K562 (cell line): ENCODE results near the gene ATP5PB. TPM values are rescaled to one million over a fixed set of nuclear protein-coding genes. Genes with fewer than 3 reads are reported as not detected.

Experiments used
- ATAC-seq: fragments of 200-7000 bp; cut with Tn5 transposase; 3 replicates; pipeline ENCODE4 v1.9.1; 2020; ENCODE audit warnings: moderate library complexity
- BruUV-seq: library from RNA; stranded (reverse); fragments of 400-500 nt; replicated peaks from 2 replicates; lab custom pipeline; 2021; lab: Mats Ljungman, UMichigan
- CTCF ChIA-PET: fragments of 300-600 bp; formaldehyde crosslinking; extraction: SDS; loops from one replicate; lab custom pipeline; 2021; ENCODE audit warnings: low intra/inter-chr PET ratio; lab: Yijun Ruan, JAX
- POLR2A ChIA-PET: fragments of 300-600, 350-650 bp; sonication (Branson Sonifier 250); formaldehyde crosslinking; extraction: SDS; loops from one replicate; lab custom pipeline; 2021; ENCODE audit warnings: antibody characterized with exemption, inconsistent platforms; lab: Yijun Ruan, JAX
- DNase-seq, 4 experiments: peaks; one replicate each; pipeline versions ENCODE4 v3.0.0 to v3.0.0-alpha.2; 2011 to 2018; ENCODE audit warnings: low spot score in 3 of 4, mixed read lengths in 3 of 4; ENCODE audit errors: extremely low read depth in 1 of 4
- FAIRE-seq: peaks from 2 replicates; lab custom pipeline; 2011; peaks lifted over from hg19 to GRCh38; lab: Jason Lieb, UNC
- H2AFZ ChIP-seq: 2 replicates; pipeline ENCODE4 v1.6.0; 2011; ENCODE audit warnings: low read depth, low read length, control low read depth, inconsistent platforms
- H3K27ac ChIP-seq: fragments of 200-600 bp; 3 replicates; pipeline ENCODE4 v1.8.0; 2011; ENCODE audit warnings: low read depth, mild to moderate bottlenecking, control low read depth, inconsistent platforms, low read length, moderate library complexity, mixed read lengths; ENCODE audit errors: extremely low read depth
- H3K27me3 ChIP-seq, 2 experiments: fragments of 300-600 bp in 1 of 2; 2 replicates in 1 of 2; 3 replicates in 1 of 2; pipeline versions ENCODE4 v1.6.0 to v1.8.0; 2011; ENCODE audit warnings: inconsistent platforms in 2 of 2, low read length in 2 of 2, mild to moderate bottlenecking in 1 of 2, mixed read lengths in 1 of 2, moderate library complexity in 1 of 2; ENCODE audit not compliant: control insufficient read depth in 2 of 2, insufficient read depth in 2 of 2
- H3K36me3 ChIP-seq: fragments of 300-600 bp; 3 replicates; pipeline ENCODE4 v1.8.0; 2011; ENCODE audit warnings: mild to moderate bottlenecking, low read length, inconsistent platforms; ENCODE audit not compliant: control insufficient read depth, insufficient read depth
- H3K4me1 ChIP-seq, 2 experiments: fragments of 200-600 bp in 1 of 2; replicated peaks in 1 of 2; 2 replicates in 1 of 2; 3 replicates in 1 of 2; pipeline versions ENCODE4 v1.5.1 to v1.8.0; 2011; ENCODE audit warnings: inconsistent platforms in 2 of 2, low read length in 2 of 2, mild to moderate bottlenecking in 1 of 2, mixed read lengths in 1 of 2, moderate library complexity in 1 of 2; ENCODE audit not compliant: control insufficient read depth in 2 of 2, insufficient read depth in 2 of 2
- H3K4me2 ChIP-seq: 2 replicates; pipeline ENCODE4 v1.6.1; 2011; ENCODE audit warnings: low read length, control low read depth, inconsistent platforms, mixed read lengths; ENCODE audit not compliant: insufficient read depth
- H3K4me3 ChIP-seq: fragments of 200-600 bp; sonication (generic), shearing (Covaris generic); 2 replicates; pipeline ENCODE4 v1.5.1; 2016; ENCODE audit warnings: control low read depth, inconsistent platforms
- H3K79me2 ChIP-seq: fragments of 200-600 bp; 3 replicates; pipeline ENCODE4 v1.8.0; 2011; ENCODE audit warnings: low read length, inconsistent platforms; ENCODE audit not compliant: control insufficient read depth, insufficient read depth
- H3K9ac ChIP-seq, 2 experiments: 2 replicates each; pipeline versions ENCODE4 v1.6.0 to v1.6.1; 2011; ENCODE audit warnings: low read depth in 2 of 2, low read length in 2 of 2, control low read depth in 1 of 2, inconsistent platforms in 1 of 2, mild to moderate bottlenecking in 1 of 2, mixed read lengths in 1 of 2; ENCODE audit not compliant: insufficient read depth in 1 of 2
- H3K9me1 ChIP-seq: one replicate; pipeline ENCODE4 v1.6.0; 2011; ENCODE audit warnings: inconsistent platforms, mild to moderate bottlenecking, low read length, moderate library complexity; ENCODE audit not compliant: control insufficient read depth, insufficient read depth
- H3K9me3 ChIP-seq: replicated peaks from 2 replicates; pipeline ENCODE4 v1.5.1; 2011; ENCODE audit warnings: low read depth, low read length, inconsistent platforms; ENCODE audit not compliant: control insufficient read depth, insufficient read depth
- H4K20me1 ChIP-seq: replicated peaks from 2 replicates; pipeline ENCODE4 v1.6.1; 2011; ENCODE audit warnings: low read length, inconsistent platforms, mixed read lengths; ENCODE audit not compliant: control insufficient read depth, insufficient read depth
- BCOR ChIP-seq: fragments of 450-650 bp; IDR thresholded peaks from 2 replicates; pipeline ENCODE4 v1.6.1; 2016
- C11orf30 ChIP-seq: fragments of 450-650 bp; IDR thresholded peaks from 2 replicates; pipeline ENCODE4 v1.6.1; 2016; ENCODE audit warnings: low read depth, mild to moderate bottlenecking
- DACH1 ChIP-seq: fragments of 450-650 bp; IDR thresholded peaks from 2 replicates; pipeline ENCODE4 v1.6.1; 2018; ENCODE audit not compliant: partially characterized antibody
- MAFG ChIP-seq: fragments of 450-650 bp; conservative IDR thresholded peaks from 2 replicates; pipeline ENCODE4 v1.6.1; 2016; ENCODE audit warnings: missing genetic modification characterization, missing compliant biosample characterization
- SREBF2 ChIP-seq: sonication (generic); formaldehyde crosslinking; IDR thresholded peaks from 2 replicates; pipeline ENCODE4 v1.4.0; 2020; ENCODE audit warnings: mild to moderate bottlenecking, missing genetic modification reagents
- WHSC1 ChIP-seq: IDR thresholded peaks from one replicate; pipeline ENCODE4 v1.6.1; 2012; ENCODE audit warnings: low read length, control low read depth, inconsistent platforms
- YY1 ChIP-seq, 3 experiments: IDR thresholded peaks; 2 replicates each; pipeline ENCODE4 v1.6.1; 2011; ENCODE audit warnings: low read length in 2 of 3, mild to moderate bottlenecking in 2 of 3, moderate library complexity in 2 of 3, borderline replicate concordance in 1 of 3, control low read depth in 1 of 3, low read depth in 1 of 3; ENCODE audit not compliant: insufficient read depth in 3 of 3, insufficient replicate concordance in 2 of 3, control insufficient read depth in 1 of 3, insufficient read length in 1 of 3; ENCODE audit errors: extremely low read depth in 1 of 3
- ZFP1 ChIP-seq: fragments of 450-650 bp; formaldehyde crosslinking; IDR thresholded peaks from 2 replicates; pipeline ENCODE4 v1.4.0; 2020; ENCODE audit warnings: mild to moderate bottlenecking, mixed read lengths
- ZNF134 ChIP-seq: fragments of 250-450 bp; sonication (Bioruptor Pico); conservative IDR thresholded peaks from 2 replicates; pipeline ENCODE4 v1.4.0; 2020
- ZNF175 ChIP-seq: fragments of 200-800 bp; sonication (Bioruptor generic); IDR thresholded peaks from 2 replicates; pipeline ENCODE4 v1.6.1; 2016; ENCODE audit warnings: low read depth, mild to moderate bottlenecking, missing genetic modification characterization, missing compliant biosample characterization
- ZNF316 ChIP-seq: fragments of 450-650 bp; IDR thresholded peaks from 2 replicates; pipeline ENCODE4 v1.6.1; 2016
- ZNF347 ChIP-seq: fragments of 450-650 bp; formaldehyde crosslinking; IDR thresholded peaks from 2 replicates; pipeline ENCODE4 v1.4.0; 2020; ENCODE audit warnings: low read depth, mild to moderate bottlenecking, moderate library complexity
- ZNF589 ChIP-seq: fragments of 200-800 bp; sonication (Bioruptor generic); IDR thresholded peaks from 2 replicates; pipeline ENCODE4 v1.6.1; 2016; ENCODE audit warnings: low read depth, missing genetic modification characterization, missing compliant biosample characterization
- WGBS: fragments of 100-300 bp; shearing (Covaris generic); methylation state at CpG from one replicate; pipeline ENCODE4 v1.1.6; 2016; ENCODE audit warnings: low coverage, mixed read lengths; ENCODE audit not compliant: insufficient coverage; ENCODE audit errors: missing lambda C conversion rate; 5-methylcytosine and 5-hydroxymethylcytosine counted together
- in situ Hi-C: fragments of 300-500 bp; cut with MboI; formaldehyde crosslinking; loops from 4 replicates; pipeline ENCODE4 v1.15.0; 2018; ENCODE audit warnings: inconsistent platforms, mixed read lengths
- intact Hi-C: fragments of 100-400 bp; cut with micrococcal nuclease; formaldehyde crosslinking; loops from 2 replicates; pipeline ENCODE4 v1.14.2; 2022
- polyA plus RNA-seq, 8 experiments: library from polyadenylated mRNA; depleted of rRNA in 4 of 8; stranded (reverse) in 5 of 8; unstranded in 3 of 8; fragments of >200 nt; fragmentation: Nextera tagmentation in 2 of 8; fragmentation: Illumina TruSeq in 1 of 8; extraction: Ambion mirVana in 2 of 8; extraction: Trizol in 1 of 8; gene quantifications; 2 replicates each; pipeline versions ENCODE4 v1.2.1 to v1.2.3, GENCODE V29; 2011 to 2014; ENCODE audit warnings: inconsistent platforms in 1 of 8, missing spikeins in 1 of 8
- total RNA-seq, 7 experiments: library from RNA; depleted of rRNA in 6 of 7; stranded (reverse); fragments of >200 nt in 6 of 7; fragmentation: Illumina TruSeq in 2 of 7; extraction: Trizol in 2 of 7; gene quantifications; 2 replicates each; pipeline versions ENCODE4 v1.2.1 to v1.2.3, GENCODE V29; 2011 to 2021; ENCODE audit warnings: low replicate concordance in 1 of 7

Gene ATP5PB
- total and polyA plus RNA-seq, 9 of the 15 experiments (the other 6 are each of a cell fraction or from before 2014, with no cell fraction given) = 651 to 2,735 (median 1,061) TPM

- Histone ChIP-seq H3K27ac (no peak overlapping the region), H3K9me1 (no peaks in the 10 kb centered on the region), H3K9ac (no peak overlapping the region), H2AFZ (peak overlapping the region; percentile 71; the same call in 1 of the 2 replicates), H4K20me1 (no peaks in the 10 kb centered on the region), H3K4me3 (no peak overlapping the region), H3K36me3 (no peaks in the 10 kb centered on the region), H3K9me3 (no peaks in the 10 kb centered on the region), H3K79me2 (no peaks in the 10 kb centered on the region), H3K27me3 (peaks cover 19 to 43% of the 10 kb centered on the region in 2 experiments; a peak in 4 of 5 replicates), H3K4me1 (no peaks in the 10 kb centered on the region; a peak in 1 of 5 replicates), H3K4me2 (no peak overlapping the region)
- no TSS peak for BruUV-seq
- ChIA-PET CTCF (no interaction called here), POLR2A (interaction anchor here (0.6 to 3.4 kb wide), 6 partner anchors 9 to 27 kb away, joined by 3 to 18 read pairs (median 4); no protein-coding TSS in a partner anchor)
- intact Hi-C loops (no loop called here), in situ Hi-C loops (loop anchor here (25.0 kb wide), 1 partner anchor 847 kb away; no protein-coding TSS in a partner anchor)
- DNase-seq = no peak
- 23% methylated on average over 4 of the region's 4 CpGs for WGBS
- TF ChIP-seq YY1 (IDR thresholded peaks at IDR 0.05; ENCODE audit: borderline replicate concordance in 1 of 3, control insufficient read depth in 1 of 3, extremely low read depth in 1 of 3, insufficient read depth in 3 of 3, insufficient read length in 1 of 3, insufficient replicate concordance in 2 of 3, low read depth in 1 of 3, low read length in 2 of 3) (no peak), C11orf30 (peak; percentile 52; the same call in 1 of the 2 replicates), ZNF347 (CRISPR knock-in tag) (no peak), DACH1 (no peak), WHSC1 (no peak), MAFG (tag) (peak; percentile 82), ZFP1 (CRISPR knock-in tag) (no peak), BCOR (no peak), ZNF316 (peak; percentile 64), ZNF134 (CRISPR knock-in tag) (no peak), ZNF175 (no peak), SREBF2 (CRISPR knock-in tag) (no peak), ZNF589 (CRISPR knock-in tag) (0 out of 2 replicates have a peak, but pooled peaks have one; percentile 3)
- no peak for ATAC-seq
- no peak for FAIRE-seq
Observed at GRCh38 chr1:111490220-111490619, 41.0 kb downstream of the ATP5PB start.
